AG04450 (cell line): ENCODE measurements around the gene TECTB. TPM values are rescaled to one million over a fixed set of nuclear protein-coding genes. Genes with fewer than 3 reads are reported as not detected.

Experiments used
- CTCF ChIA-PET: fragments of 300-600, 350-600 bp; formaldehyde crosslinking; extraction: SDS; loops from one replicate; lab custom pipeline; 2022; ENCODE audit warnings: antibody characterized with exemption, inconsistent platforms; lab: Charles Lee
- POLR2A ChIA-PET: fragments of 350-600 bp; formaldehyde crosslinking; extraction: SDS; loops from one replicate; lab custom pipeline; 2021; ENCODE audit warnings: antibody characterized with exemption, inconsistent platforms; lab: Yijun Ruan, JAX
- DNase-seq: peaks from one replicate; pipeline ENCODE4 v3.0.0-alpha.2; 2011; ENCODE audit warnings: low read depth, low spot score
- H3K27ac ChIP-seq: one replicate; pipeline ENCODE4 v1.5.1; 2012; ENCODE audit warnings: low read depth, low read length, control low read depth
- H3K27me3 ChIP-seq: one replicate; pipeline ENCODE4 v1.6.0; 2012; ENCODE audit warnings: low read length; ENCODE audit not compliant: control insufficient read depth, insufficient read depth
- H3K4me3 ChIP-seq: 2 replicates; pipeline ENCODE4 v1.5.1; 2011; ENCODE audit warnings: mild to moderate bottlenecking, low read depth, low read length, control low read depth
- H3K9me3 ChIP-seq: 2 replicates; pipeline ENCODE4 v1.5.1; 2012; ENCODE audit warnings: low read length; ENCODE audit not compliant: control insufficient read depth, insufficient read depth
- CTCF ChIP-seq: IDR thresholded peaks from 2 replicates; pipeline ENCODE4 v1.5.1; 2011; ENCODE audit warnings: low read depth, low read length, control low read depth, inconsistent platforms
- polyA plus RNA-seq: library from polyadenylated mRNA; depleted of rRNA; stranded (reverse); fragments of >200 nt; gene quantifications from 2 replicates; pipeline ENCODE4 v1.2.3, GENCODE V29; 2011

Gene TECTB
- polyA plus RNA-seq, 1 experiment = not detected

GRCh38 chr10:112327678-112328077 lies 44.5 kb downstream of the TECTB start:
- Histone ChIP-seq H3K9me3 (no peaks in the 10 kb centered on the region), H3K27me3 (no peaks in the 10 kb centered on the region), H3K4me3 (no peak overlapping the region), H3K27ac (no peak overlapping the region)
- ChIA-PET CTCF (interaction anchor here (1.5 to 1.7 kb wide), 2 partner anchors 11 to 14 kb away, joined by 4 to 7 read pairs; no protein-coding TSS in a partner anchor), POLR2A (no interaction called here)
- TF ChIP-seq CTCF = no peak
- DNase-seq = no peak

GRCh38 chr10:112330162-112330561 lies 47.0 kb downstream of the TECTB start:
- Histone ChIP-seq H3K27me3 (no peaks in the 10 kb centered on the region), H3K27ac (no peak overlapping the region), H3K4me3 (no peak overlapping the region), H3K9me3 (no peaks in the 10 kb centered on the region)
- CTCF ChIA-PET = interaction anchor here (0.6 kb wide), 1 partner anchor 10 kb away, joined by 8 read pairs; no protein-coding TSS in a partner anchor
- no peak for DNase-seq
- POLR2A ChIA-PET = no interaction called here
- no peak for TF ChIP-seq CTCF

- no peaks in the 10 kb centered on the region for H3K27me3 ChIP-seq
- H3K9me3 ChIP-seq = no peaks in the 10 kb centered on the region
- TF ChIP-seq CTCF = no peak
- ChIA-PET CTCF (interaction anchor here (0.6 kb wide), 1 partner anchor 10 kb away, joined by 8 read pairs; no protein-coding TSS in a partner anchor), POLR2A (no interaction called here)
- DNase-seq = no peak
- H3K27ac ChIP-seq = no peak overlapping the region
- H3K4me3 ChIP-seq = no peak overlapping the region
Observed at GRCh38 chr10:112330607-112331160, 47.5 kb downstream of the TECTB start.

- POLR2A ChIA-PET = no interaction called here
- CTCF ChIA-PET = no interaction called here
- Histone ChIP-seq H3K4me3 (no peak overlapping the region), H3K27ac (no peak overlapping the region), H3K27me3 (no peaks in the 10 kb centered on the region), H3K9me3 (no peaks in the 10 kb centered on the region)
- no peak for TF ChIP-seq CTCF
- no peak for DNase-seq
Observed at GRCh38 chr10:112332022-112332421, 48.8 kb downstream of the TECTB start.

GRCh38 chr10:112332509-112333228 lies 49.5 kb downstream of the TECTB start:
- ChIA-PET CTCF (interaction anchor here (0.8 to 0.9 kb wide), 2 partner anchors 17 to 102 kb away, joined by 3 to 4 read pairs; no protein-coding TSS in a partner anchor), POLR2A (no interaction called here)
- H3K27ac ChIP-seq = no peak overlapping the region

More at GRCh38 chr10:112332509-112333228, 49.5 kb downstream of the TECTB start:
- no peaks in the 10 kb centered on the region for H3K27me3 ChIP-seq
- DNase-seq = no peak
- no peak overlapping the region for H3K4me3 ChIP-seq
- TF ChIP-seq CTCF = no peak
- no peaks in the 10 kb centered on the region for H3K9me3 ChIP-seq
